Stimulated activated CD4-positive, alpha-beta T cell treated with anti-CD3 and anti-CD28 coated beads, Interleukin-12 subunit alpha, Interleukin-12 subunit beta, amount 100 ng/mL, for 48 hours (primary cell): ENCODE measurements around the gene PMEL.
"Not testable (repeated sequence)": the region's sequence is repeated elsewhere in the genome, so short reads cannot be mapped to it uniquely, and the experiment has no call there.

Experiments
- DNase-seq, 3 donors: peaks; one replicate each; pipeline ENCODE4 v3.0.0-alpha.2; 2020; ENCODE audit warnings: low read depth in 2 of 3, low spot score in 1 of 3

Gene PMEL

GRCh38 chr12:55965941-55966407 lies at the start of gene PMEL:
PMEL (minus strand) TSS chr12:55966042; CDS start chr12:55966011, 31 bp downstream.
- DNase-seq, result no peak

- DNase-seq, result no peak
Observed at GRCh38 chr12:56014205-56014604, 48.4 kb upstream of the PMEL start.

GRCh38 chr12:56013482-56013881 lies 47.6 kb upstream of the PMEL start:
- DNase-seq, result no peak

GRCh38 chr12:56011509-56012090 lies 45.8 kb upstream of the PMEL start:
- no peak for DNase-seq

GRCh38 chr12:56010111-56010570 lies 44.3 kb upstream of the PMEL start:
- no peak for DNase-seq

- peak in 2 of 3 donors; percentile 50 to 62 for DNase-seq
Observed at GRCh38 chr12:56007564-56008559, 42.0 kb upstream of the PMEL start.

GRCh38 chr12:56004211-56004610 lies 38.4 kb upstream of the PMEL start:
- DNase-seq, result no peak

GRCh38 chr12:56003376-56003775 lies 37.5 kb upstream of the PMEL start:
- DNase-seq, result not testable (repeated sequence)

- no peak for DNase-seq
Observed at GRCh38 chr12:56001487-56002100, 35.8 kb upstream of the PMEL start.

- DNase-seq, result not testable (repeated sequence)
Observed at GRCh38 chr12:55999999-56000540, 34.2 kb upstream of the PMEL start.

GRCh38 chr12:55999522-55999921 lies 33.7 kb upstream of the PMEL start:
- DNase-seq, result not testable (repeated sequence)

- no peak for DNase-seq
Observed at GRCh38 chr12:55997535-55997859, 31.7 kb upstream of the PMEL start.

- no peak for DNase-seq
Observed at GRCh38 chr12:55996715-55997534, 31.1 kb upstream of the PMEL start, which contains the start of gene SUOX. SUOX (plus strand) TSS chr12:55997276; CDS start chr12:56002222, 4,946 bp downstream.

- peak in 2 of 3 donors; percentile 36 to 69 for DNase-seq
Observed at GRCh38 chr12:55996201-55996714, 30.4 kb upstream of the PMEL start.

GRCh38 chr12:55995366-55995765 lies 29.5 kb upstream of the PMEL start:
- no peak for DNase-seq

GRCh38 chr12:55993230-55993853 lies 27.5 kb upstream of the PMEL start:
- DNase-seq, result no peak

- no peak for DNase-seq
Observed at GRCh38 chr12:55991110-55991509, 25.3 kb upstream of the PMEL start.

- not testable (repeated sequence) for DNase-seq
Observed at GRCh38 chr12:55985976-55986375, 20.1 kb upstream of the PMEL start.

- DNase-seq, result no peak
Observed at GRCh38 chr12:55985341-55985740, 19.5 kb upstream of the PMEL start.

GRCh38 chr12:55984861-55985260 lies 19.0 kb upstream of the PMEL start:
- DNase-seq, result no peak
